GM11168 (cell line): ENCODE results near the gene NKD1.
"Not testable (repeated sequence)": the region's sequence is repeated elsewhere in the genome, so short reads cannot be mapped to it uniquely, and the experiment has no call there.

ENCODE experiments used
- in situ Hi-C: fragments of 300-500 bp; cut with MboI; formaldehyde crosslinking; loops from one replicate; pipeline ENCODE4 v1.12.0; 2022; ENCODE audit warnings: low sequenced_read_pairs; ENCODE audit not compliant: unreplicated experiment

The NKD1 gene, protein sequence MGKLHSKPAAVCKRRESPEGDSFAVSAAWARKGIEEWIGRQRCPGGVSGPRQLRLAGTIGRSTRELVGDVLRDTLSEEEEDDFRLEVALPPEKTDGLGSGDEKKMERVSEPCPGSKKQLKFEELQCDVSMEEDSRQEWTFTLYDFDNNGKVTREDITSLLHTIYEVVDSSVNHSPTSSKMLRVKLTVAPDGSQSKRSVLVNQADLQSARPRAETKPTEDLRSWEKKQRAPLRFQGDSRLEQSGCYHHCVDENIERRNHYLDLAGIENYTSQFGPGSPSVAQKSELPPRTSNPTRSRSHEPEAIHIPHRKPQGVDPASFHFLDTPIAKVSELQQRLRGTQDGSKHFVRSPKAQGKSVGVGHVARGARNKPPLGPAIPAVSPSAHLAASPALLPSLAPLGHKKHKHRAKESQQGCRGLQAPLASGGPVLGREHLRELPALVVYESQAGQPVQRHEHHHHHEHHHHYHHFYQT

GRCh38 chr16:50548125-50548908 lies at the start of gene NKD1:
Gene NKD1, plus strand, starts transcription at chr16:50548396. Its CDS starts 158 bp downstream, at chr16:50548554.
- in situ Hi-C loops = no loop called here

- in situ Hi-C loops = no loop called here
Observed at GRCh38 chr16:50498431-50499155, 49.6 kb upstream of the NKD1 start.

DNA sequence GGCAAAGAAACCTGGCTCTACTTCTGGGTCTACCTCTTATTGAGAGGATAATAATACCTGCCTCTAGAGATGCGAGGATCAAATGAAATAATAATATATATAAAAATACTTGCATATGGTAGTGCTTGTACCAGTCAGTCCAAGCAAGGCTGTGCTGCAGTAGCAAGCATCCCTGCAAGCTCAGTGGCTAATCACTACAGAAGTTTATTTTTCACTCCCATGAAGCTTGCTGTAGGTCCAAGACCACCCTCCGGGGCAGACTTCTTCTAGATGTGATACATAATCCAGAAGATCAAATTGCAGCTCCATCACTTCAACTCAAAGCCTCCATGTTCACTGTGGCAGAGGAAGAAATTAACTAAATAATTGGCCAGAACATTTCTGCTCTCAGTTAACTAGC lies 48.9 kb upstream of the NKD1 start:
- in situ Hi-C loops = no loop called here

DNA sequence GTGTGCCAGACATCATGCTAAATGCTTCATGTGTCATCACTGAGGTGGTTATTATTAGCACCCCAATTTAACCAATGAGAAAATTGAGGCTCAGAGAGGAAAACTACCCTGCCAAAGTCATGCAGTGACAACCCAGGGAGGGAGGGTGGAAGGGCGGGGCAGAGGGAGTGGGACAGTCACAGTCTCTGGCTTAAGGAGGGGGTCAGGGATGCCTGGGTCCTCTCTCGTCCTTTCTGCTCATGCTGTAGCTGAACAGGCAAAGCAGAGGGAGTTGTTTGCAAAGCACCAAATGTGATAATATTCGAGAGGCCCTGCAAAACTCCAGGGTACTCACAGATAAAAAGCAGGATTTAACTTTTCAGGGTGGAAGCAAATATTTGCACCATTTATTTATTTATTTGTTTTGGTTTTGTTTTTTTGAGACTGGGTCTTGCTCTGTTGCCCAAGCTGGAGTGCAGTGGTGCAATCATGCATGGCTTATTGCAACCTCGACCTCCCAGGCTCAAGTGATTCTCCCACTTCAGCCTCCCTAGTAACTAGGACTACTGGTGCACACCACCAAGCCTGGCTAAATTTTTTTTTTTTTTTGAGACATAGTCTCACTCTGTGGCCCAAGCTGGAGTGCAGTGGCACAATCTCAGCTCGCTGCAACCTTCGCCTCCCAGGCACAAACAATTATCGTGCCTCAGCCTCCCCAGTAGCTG lies 47.9 kb upstream of the NKD1 start:
- in situ Hi-C loops = no loop called here

DNA sequence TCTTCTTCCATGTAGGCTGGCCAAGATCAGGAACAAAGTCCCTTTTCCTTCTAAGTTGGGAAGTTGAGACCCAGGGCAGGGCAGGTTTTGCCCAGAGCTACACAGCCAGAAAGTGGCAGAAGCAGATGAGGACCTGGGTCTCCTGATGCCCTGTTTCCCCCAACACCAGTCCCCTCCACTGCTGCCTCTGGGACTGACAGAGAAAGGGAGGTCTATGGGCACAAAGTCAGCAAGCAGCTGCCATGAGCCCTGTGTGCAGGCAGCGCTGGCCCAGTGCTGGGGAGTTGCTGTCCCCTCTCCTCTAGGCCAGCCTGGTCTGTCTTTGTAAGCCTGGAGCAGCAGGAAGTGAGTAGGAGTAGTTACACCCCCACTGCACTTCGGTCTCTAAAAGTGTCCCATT lies 46.9 kb upstream of the NKD1 start:
- in situ Hi-C loops = no loop called here

DNA sequence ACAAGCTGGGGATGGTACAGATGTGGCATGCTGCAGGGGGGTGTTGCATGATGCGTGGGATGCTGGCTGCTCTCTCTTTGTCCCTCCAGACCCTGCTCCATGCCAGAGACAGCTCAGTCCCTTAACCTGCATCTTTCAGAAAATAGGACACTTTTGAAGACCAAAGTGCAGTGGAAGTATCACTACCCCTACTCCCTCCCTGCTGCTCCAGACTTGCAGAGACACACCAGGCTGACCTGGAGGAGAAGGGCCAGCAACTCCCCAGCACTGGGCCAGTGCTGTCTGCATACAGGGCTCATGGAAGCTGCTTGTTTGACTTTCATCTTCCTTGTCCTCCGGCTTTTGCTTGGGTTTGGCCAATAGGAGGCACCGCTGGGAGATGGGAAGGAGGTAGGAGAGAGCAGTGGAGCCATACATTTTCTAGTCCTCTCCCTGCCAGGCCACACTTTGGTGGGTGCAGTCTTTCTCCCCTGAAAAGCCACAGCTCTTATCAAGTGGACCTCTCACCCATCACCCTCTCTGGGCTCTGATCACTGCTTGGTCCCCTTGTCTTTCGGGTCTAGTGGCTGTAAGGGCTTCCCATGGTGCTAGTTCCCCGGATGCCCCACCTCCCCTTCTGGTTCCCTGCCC lies 46.1 kb upstream of the NKD1 start:
- in situ Hi-C loops = no loop called here

GRCh38 chr16:50502616-50503011 lies 45.6 kb upstream of the NKD1 start:
- in situ Hi-C loops = no loop called here

DNA sequence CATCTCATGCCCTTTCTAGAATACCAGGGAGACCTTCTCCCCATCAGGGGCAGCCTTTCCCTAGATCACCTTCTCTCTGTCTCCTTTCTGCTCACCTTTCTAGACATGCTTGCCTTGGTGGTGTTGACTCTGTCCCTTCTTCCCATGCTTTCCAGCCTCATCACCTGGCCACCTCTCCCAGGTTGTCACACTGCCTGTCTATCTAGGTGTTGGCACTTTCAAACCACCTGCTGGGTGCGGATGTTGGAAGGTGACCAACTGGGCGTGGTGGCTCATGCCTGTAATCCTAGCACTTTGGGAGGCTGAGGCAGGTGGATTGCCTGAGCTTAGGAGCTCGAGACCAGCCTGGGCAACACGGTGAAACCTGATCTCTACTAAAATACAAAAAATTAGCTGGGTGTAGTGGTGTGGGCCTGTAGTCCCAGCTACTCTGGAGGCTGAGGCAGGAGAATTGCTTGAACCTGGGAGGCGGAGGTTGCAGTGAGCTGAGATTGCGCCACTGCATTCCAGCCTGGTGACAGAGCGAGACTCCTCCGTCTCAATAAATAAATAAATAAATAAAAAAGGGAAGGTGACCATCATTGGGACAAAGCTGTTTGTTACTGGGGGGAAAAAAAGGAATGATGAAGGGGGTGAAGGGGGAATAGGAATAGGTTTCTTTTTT lies 44.2 kb upstream of the NKD1 start:
- in situ Hi-C loops = not testable (repeated sequence)

DNA sequence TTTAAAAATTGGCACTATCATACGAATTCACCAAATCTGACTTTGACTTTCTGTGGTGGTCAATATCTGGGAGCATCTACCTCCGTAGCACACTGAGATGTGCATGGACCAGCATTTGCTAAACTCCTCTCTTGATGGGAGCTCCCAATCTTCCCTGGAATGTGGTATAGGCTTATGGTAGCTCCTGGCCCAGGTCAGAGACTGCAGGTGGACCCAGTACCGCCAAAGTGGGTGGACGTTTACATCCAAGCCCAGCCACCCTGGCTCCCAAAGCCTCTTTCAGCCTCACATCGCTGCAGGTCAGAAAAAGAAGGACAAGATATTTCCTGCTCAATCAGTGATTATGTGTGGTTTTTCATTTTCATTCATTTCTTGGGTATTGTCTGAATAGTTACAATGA lies 43.1 kb upstream of the NKD1 start:
- in situ Hi-C loops = no loop called here

- in situ Hi-C loops = no loop called here
Observed at GRCh38 chr16:50505714-50506542, 42.3 kb upstream of the NKD1 start.

DNA sequence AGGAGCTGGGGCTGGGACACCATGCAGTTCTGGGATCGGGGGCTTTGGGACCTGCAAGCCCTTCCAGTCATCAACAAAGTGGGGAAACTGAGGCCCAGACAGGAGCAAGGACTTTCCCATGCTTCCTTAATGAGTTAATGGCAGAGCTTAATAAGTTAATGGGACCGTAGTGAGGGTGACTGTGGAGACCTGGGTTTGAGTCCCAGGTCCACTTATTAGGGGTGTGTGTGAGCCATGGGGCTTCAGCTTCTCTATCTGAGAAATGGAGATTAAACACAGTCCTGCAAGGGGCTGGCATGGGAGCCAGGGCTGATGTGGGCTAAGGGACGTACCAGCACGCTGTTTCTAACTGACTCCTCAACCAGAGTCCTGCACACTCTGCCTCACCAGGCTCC lies 41.7 kb upstream of the NKD1 start:
- in situ Hi-C loops = no loop called here

DNA sequence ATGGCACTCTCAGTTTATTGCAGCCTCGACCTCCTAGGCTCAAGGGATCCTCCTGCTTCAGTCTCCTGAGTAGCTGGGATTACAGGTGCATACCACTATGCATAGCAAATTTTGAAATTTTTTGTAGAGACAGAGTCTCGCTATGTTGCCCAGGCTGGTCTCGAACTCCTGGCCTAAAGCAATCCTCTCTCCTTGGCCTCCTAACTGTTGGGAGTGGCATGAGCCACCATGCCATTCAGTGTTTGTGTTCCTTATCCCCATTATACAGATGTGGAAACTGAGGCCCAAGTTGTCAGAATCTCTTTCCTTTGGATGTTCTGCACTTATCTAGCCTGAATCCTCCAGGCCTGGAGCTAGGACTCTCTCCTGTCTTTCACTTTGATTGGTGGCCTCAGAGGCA lies 40.8 kb upstream of the NKD1 start:
- in situ Hi-C loops = no loop called here

- in situ Hi-C loops = no loop called here
Observed at GRCh38 chr16:50509521-50510341, 38.5 kb upstream of the NKD1 start.

DNA sequence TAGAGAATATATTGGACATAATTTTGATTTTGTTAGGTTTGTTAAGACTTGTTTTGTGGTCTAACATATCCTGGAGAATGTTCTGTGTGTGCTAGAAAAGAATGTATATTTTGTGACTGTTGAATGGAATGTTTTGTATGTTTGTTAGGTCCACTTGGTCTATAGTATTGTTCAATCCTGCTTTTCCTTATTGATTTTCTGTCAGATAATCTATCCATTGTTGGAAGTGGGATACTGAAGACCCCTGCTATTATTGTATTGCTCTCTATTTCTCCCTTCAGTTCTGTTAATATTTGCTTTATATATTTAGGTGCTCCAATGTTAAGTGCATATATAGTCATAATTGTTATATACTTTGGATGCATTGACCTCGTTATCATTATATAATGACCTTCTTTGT lies 33.0 kb upstream of the NKD1 start:
- in situ Hi-C loops = no loop called here

GRCh38 chr16:50516401-50516800 lies 31.8 kb upstream of the NKD1 start:
- in situ Hi-C loops = no loop called here

DNA sequence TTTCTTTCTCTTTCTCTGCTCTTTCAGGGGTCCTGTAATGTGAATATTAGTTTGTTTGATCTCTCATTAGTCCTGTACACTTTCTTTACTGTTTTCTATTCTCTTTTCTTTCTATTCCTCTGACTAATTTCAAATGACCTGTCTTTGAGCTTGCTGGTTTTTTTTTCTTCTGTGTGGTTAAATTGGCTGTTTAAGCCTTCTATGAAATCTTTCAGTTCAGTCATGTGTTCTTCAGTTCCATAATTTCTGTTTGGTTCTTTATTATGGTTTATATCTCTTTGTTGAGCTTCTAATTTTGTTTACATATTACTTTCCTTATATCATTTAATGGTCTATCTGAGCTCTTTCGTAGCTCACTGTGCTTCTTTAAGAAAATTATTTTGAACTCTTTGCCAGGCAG lies 31.3 kb upstream of the NKD1 start:
- in situ Hi-C loops = no loop called here

DNA sequence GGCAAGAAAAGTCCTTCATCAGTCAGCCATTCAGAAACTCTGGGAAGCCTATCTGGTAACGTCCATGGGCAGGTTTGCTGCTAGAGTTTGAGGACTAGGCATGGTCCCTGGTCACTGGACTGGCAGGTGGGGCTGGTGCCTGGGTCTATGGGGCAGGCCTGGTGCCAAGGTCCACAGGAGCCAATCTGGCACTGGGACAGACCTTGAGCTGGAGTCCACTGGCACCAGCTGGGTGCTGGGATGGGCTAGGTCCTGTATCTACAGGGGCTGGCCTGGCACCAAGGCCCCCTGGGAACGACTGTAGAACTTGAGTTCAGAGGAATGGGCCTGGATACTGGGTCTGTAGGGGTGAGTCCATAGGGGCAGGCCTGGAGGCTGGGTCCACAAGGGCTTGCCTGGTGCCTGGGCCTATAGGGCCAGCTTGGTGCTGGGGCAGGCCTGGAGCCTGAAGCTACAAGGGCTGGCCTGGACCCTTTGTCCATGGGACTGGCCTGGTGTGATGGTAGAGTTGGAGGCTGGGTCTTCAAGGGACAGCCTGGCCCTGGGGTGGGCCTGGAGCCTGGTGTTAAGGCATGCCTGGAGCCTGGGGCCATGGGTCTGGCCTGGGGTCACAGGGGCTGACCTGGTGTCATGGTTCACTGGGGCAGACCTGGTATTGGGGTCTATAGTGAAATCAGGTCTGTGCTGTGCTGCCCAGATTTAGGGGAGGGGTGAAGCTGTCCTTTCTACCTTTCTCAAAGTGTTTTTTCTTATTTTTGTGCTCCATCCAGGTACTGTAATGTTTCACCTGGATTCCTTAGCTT lies 30.5 kb upstream of the NKD1 start:
- in situ Hi-C loops = no loop called here
